Heart right ventricle (tissue), 16 donors: Measurements from ENCODE around the gene CDKAL1. TPM values are rescaled to one million over a fixed set of nuclear protein-coding genes. Genes with fewer than 3 reads are reported as not detected.

Source experiments
- ATAC-seq, 8 donors: fragments of 200-7000 bp; cut with Tn5 transposase; one replicate each; pipeline ENCODE4 v1.9.1; 2020; ENCODE audit warnings: mild to moderate bottlenecking in 8 of 8, moderate library complexity in 8 of 8, moderate number of reproducible peaks in 1 of 8
- DNase-seq, 2 donors: peaks; one replicate each; pipeline ENCODE4 v3.0.0-alpha.2; 2020
- H3K27ac ChIP-seq, 10 donors: fragments of 200-600 bp; sonication (generic) in 2 of 10; one replicate each; pipeline versions ENCODE4 v1.5.0 to v1.8.0; 2020 to 2022; ENCODE audit warnings: mild to moderate bottlenecking in 3 of 10
- H3K27me3 ChIP-seq, 7 donors: fragments of 200-600 bp; one replicate each; pipeline ENCODE4 v1.8.0; 2021 to 2022; ENCODE audit warnings: mild to moderate bottlenecking in 2 of 7
- H3K36me3 ChIP-seq, 9 donors: fragments of 200-600 bp; sonication (generic) in 1 of 9; one replicate each; pipeline versions ENCODE4 v1.5.0 to v1.8.0; 2020 to 2022; ENCODE audit warnings: mild to moderate bottlenecking in 2 of 9
- H3K4me1 ChIP-seq, 9 donors: fragments of 200-600 bp; sonication (generic) in 1 of 9; one replicate each; pipeline versions ENCODE4 v1.5.0 to v1.8.0; 2020 to 2022; ENCODE audit warnings: mild to moderate bottlenecking in 4 of 9
- H3K4me3 ChIP-seq, 10 donors: fragments of 200-600 bp; sonication (generic) in 2 of 10; one replicate each; pipeline versions ENCODE4 v1.5.0 to v1.8.0; 2020 to 2022; ENCODE audit warnings: mild to moderate bottlenecking in 7 of 10, moderate library complexity in 2 of 10
- H3K9me3 ChIP-seq, 11 donors: fragments of 200-600 bp in 10 of 11; sonication (generic) in 2 of 11; one replicate each; pipeline versions ENCODE4 v1.5.0 to v1.8.0; 2013 to 2022; ENCODE audit warnings: mild to moderate bottlenecking in 2 of 11, control low read depth in 1 of 11, moderate library complexity in 1 of 11
- WGBS, 2 donors: extraction: QIAGEN DNeasy Blood & Tissue Kit; methylation state at CpG; one replicate each; pipeline ENCODE4 v1.1.7; 2013; ENCODE audit warnings: inconsistent platforms in 1 of 2; 5-methylcytosine and 5-hydroxymethylcytosine counted together
- intact Hi-C, 10 donors: fragments of 100-400 bp; cut with DNase I; formaldehyde crosslinking; loops; one replicate each; pipeline versions ENCODE4 v1.11.1 to v1.14.2; 2022
- polyA plus RNA-seq, 2 donors: library from polyadenylated mRNA; stranded (reverse); fragments of 200-250 nt; gene quantifications; one replicate each; pipeline ENCODE4 v1.2.3, GENCODE V29; 2013
- total RNA-seq, 10 donors: library from RNA; stranded (reverse); fragmentation: NEBNext Ultra II Directional in 3 of 10; extraction: Animal tissue kit (Norgen Biotek cat#: 25700) in 3 of 10; gene quantifications; one replicate each; pipeline versions ENCODE4 v1.2.1 to v1.2.4, GENCODE V29; 2021 to 2023
- TF ChIP-seq, protein P1 (sequence below), 9 donors: fragments of 200-600 bp; sonication (generic) in 2 of 9; IDR thresholded peaks; one replicate each; pipeline versions ENCODE4 v1.5.0 to v1.8.0; 2021 to 2022; ENCODE audit warnings: antibody characterized with exemption in 9 of 9, mild to moderate bottlenecking in 5 of 9, moderate library complexity in 1 of 9
- donor health status: Arrhythmogenic right ventricular cardiomyopathy.
- donor health status: ischemic (EF 13 %, LVEDD 7.1; RV severe dilation, severe dysfunction).
- donor health status: healthy with polysubstance abuse.
- donor health status: DM: no; HTN: yes; CAD: no.
- donor health status: DM: no; HTN: no; CAD: no.
- donor health status: ischemic (EF 25% LVEDD 6.9; RV normal size, moderate dysfunction).
- donor health status: ischemic (EF 25% LVEDD 5.7; RV mildly dilated, moderate dysfunction).
- donor health status: healthy.
- donor health status: DM: yes; HTN: yes; CAD: no.
- donor health status: Ischemic cardiomyopathy.
- donor health status: ischemic (EF 35%, LVEDD 5.7; RV mildly dilated, moderate dysfunction).
- donor health status: nonischemic (EF 11% LVEDD 7.7; RV severe dilation, severe dysfunction).
- donor health status: DM: yes; HTN: yes; CAD: no.
- donor health status: PGD.
- donor health status: ischemic (EF 29% LVEDD 5.4; RV normal size, mild dysfunction).
- donor health status: nonischemic (EF 23%, LVEDD 6.1; RV moderate dilation, normal function).

The CDKAL1 gene
- total and polyA plus RNA-seq, 12 donors = 3.2 to 14.0 (median 10.6) TPM

DNA sequence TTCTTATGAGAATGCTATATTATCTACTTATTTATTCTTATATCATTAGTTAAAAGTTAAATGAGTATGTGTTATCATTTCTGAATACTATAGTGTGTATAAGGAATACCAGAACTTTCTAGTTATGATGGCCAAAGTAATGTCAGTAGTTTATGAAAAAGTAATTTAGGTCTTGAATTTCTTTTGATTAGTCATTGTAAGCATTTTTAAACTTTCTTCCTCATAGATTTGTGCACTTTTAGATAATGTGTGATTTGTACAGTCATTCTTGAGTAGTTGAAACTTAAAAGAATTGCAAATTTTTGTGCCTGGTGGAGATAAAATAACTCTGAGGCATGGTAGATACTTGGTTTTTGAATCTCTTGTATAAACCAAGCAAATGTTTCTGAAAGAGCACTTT is 311.3 kb downstream of the CDKAL1 start:
- H3K4me1 ChIP-seq = no peaks in the 10 kb centered on the region
- intact Hi-C loops = no loop called here
- ATAC-seq (no peak), DNase-seq (no peak)
- H3K36me3 ChIP-seq = no peaks in the 10 kb centered on the region
- TF ChIP-seq, protein P1, sequence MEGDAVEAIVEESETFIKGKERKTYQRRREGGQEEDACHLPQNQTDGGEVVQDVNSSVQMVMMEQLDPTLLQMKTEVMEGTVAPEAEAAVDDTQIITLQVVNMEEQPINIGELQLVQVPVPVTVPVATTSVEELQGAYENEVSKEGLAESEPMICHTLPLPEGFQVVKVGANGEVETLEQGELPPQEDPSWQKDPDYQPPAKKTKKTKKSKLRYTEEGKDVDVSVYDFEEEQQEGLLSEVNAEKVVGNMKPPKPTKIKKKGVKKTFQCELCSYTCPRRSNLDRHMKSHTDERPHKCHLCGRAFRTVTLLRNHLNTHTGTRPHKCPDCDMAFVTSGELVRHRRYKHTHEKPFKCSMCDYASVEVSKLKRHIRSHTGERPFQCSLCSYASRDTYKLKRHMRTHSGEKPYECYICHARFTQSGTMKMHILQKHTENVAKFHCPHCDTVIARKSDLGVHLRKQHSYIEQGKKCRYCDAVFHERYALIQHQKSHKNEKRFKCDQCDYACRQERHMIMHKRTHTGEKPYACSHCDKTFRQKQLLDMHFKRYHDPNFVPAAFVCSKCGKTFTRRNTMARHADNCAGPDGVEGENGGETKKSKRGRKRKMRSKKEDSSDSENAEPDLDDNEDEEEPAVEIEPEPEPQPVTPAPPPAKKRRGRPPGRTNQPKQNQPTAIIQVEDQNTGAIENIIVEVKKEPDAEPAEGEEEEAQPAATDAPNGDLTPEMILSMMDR (IDR thresholded peaks at IDR 0.05) = no peak
- H3K9me3 ChIP-seq = no peaks in the 10 kb centered on the region
- no peaks in the 10 kb centered on the region for H3K27me3 ChIP-seq
- H3K27ac ChIP-seq = no peak overlapping the region
- no peak overlapping the region for H3K4me3 ChIP-seq

GRCh38 chr6:20846602-20847028 is 312.4 kb downstream of the CDKAL1 start:
- ATAC-seq (no peak), DNase-seq (no peak)
- WGBS, 2 donors = 26 to 46% methylated on average over 1 of the region's 1 CpG
- H3K27ac ChIP-seq = no peak overlapping the region
- no peaks in the 10 kb centered on the region for H3K9me3 ChIP-seq
- H3K27me3 ChIP-seq = no peaks in the 10 kb centered on the region
- TF ChIP-seq, protein P1 (IDR thresholded peaks at IDR 0.05) = no peak
- H3K4me1 ChIP-seq = no peaks in the 10 kb centered on the region
- no peaks in the 10 kb centered on the region for H3K36me3 ChIP-seq
- no peak overlapping the region for H3K4me3 ChIP-seq
- intact Hi-C loops = no loop called here

GRCh38 chr6:20847904-20848303 is 313.6 kb downstream of the CDKAL1 start:
- intact Hi-C loops = no loop called here
- H3K27me3 ChIP-seq = no peaks in the 10 kb centered on the region
- TF ChIP-seq, protein P1 (IDR thresholded peaks at IDR 0.05) = no peak
- H3K9me3 ChIP-seq = no peaks in the 10 kb centered on the region
- no peak overlapping the region for H3K27ac ChIP-seq
- ATAC-seq (no peak), DNase-seq (no peak)
- no peaks in the 10 kb centered on the region for H3K36me3 ChIP-seq
- no peak overlapping the region for H3K4me3 ChIP-seq
- WGBS, 2 donors = 82 to 85% methylated on average over 3 of the region's 3 CpGs
- H3K4me1 ChIP-seq = no peaks in the 10 kb centered on the region

GRCh38 chr6:20850686-20851416 is 316.6 kb downstream of the CDKAL1 start:
- no peaks in the 10 kb centered on the region for H3K9me3 ChIP-seq
- WGBS, 2 donors = 83 to 89% methylated on average over 2 of the region's 2 CpGs
- TF ChIP-seq, protein P1 (IDR thresholded peaks at IDR 0.05) = no peak
- no peaks in the 10 kb centered on the region for H3K4me1 ChIP-seq
- no peaks in the 10 kb centered on the region for H3K27me3 ChIP-seq
- no peaks in the 10 kb centered on the region for H3K36me3 ChIP-seq
- no peak overlapping the region for H3K27ac ChIP-seq
- intact Hi-C loops = no loop called here
- DNase-seq (no peak), ATAC-seq (no peak)
- H3K4me3 ChIP-seq = no peak overlapping the region
